GM19238 (cell line): ENCODE results near the gene CDKL4.
"Not testable (repeated sequence)": the region's sequence is repeated elsewhere in the genome, so short reads cannot be mapped to it uniquely, and the experiment has no call there.

Experiments used
- DNase-seq: peaks from one replicate; pipeline ENCODE4 v3.0.0; 2011; ENCODE audit warnings: low spot score; ENCODE audit not compliant: insufficient read length

The CDKL4 gene

GRCh38 chr2:39232141-39232540 lies 11.6 kb downstream of the CDKL4 start:
- DNase-seq: no peak

- DNase-seq: no peak
These were observed 15.2 kb downstream of the CDKL4 start for GRCh38 chr2:39228413-39229209.

GRCh38 chr2:39227628-39228412 lies 15.9 kb downstream of the CDKL4 start:
- peak; percentile 48 for DNase-seq

- no peak for DNase-seq
These were observed 18.2 kb downstream of the CDKL4 start for GRCh38 chr2:39225567-39225966.

- DNase-seq: no peak
These were observed 19.9 kb downstream of the CDKL4 start for GRCh38 chr2:39223909-39224308.

- no peak for DNase-seq
These were observed 22.3 kb downstream of the CDKL4 start for GRCh38 chr2:39221459-39221858.

GRCh38 chr2:39220136-39220535 lies 23.6 kb downstream of the CDKL4 start:
- DNase-seq: no peak

- no peak for DNase-seq
These were observed 25.4 kb downstream of the CDKL4 start for GRCh38 chr2:39218391-39218790.

- no peak for DNase-seq
These were observed 26.6 kb downstream of the CDKL4 start for GRCh38 chr2:39217192-39217550.

- no peak for DNase-seq
These were observed 27.2 kb downstream of the CDKL4 start for GRCh38 chr2:39216346-39217191.

- DNase-seq: no peak
These were observed 28.2 kb downstream of the CDKL4 start for GRCh38 chr2:39215545-39215944.

GRCh38 chr2:39213015-39213414 lies 30.8 kb downstream of the CDKL4 start:
- DNase-seq: no peak

GRCh38 chr2:39210846-39211245 lies 32.9 kb downstream of the CDKL4 start:
- DNase-seq: no peak

GRCh38 chr2:39203382-39203781 lies 40.4 kb downstream of the CDKL4 start:
- DNase-seq: no peak

GRCh38 chr2:39202639-39203369 lies 41.0 kb downstream of the CDKL4 start:
- DNase-seq: no peak

- not testable (repeated sequence) for DNase-seq
These were observed 46.8 kb downstream of the CDKL4 start for GRCh38 chr2:39197003-39197402.

- DNase-seq: no peak
These were observed 49.1 kb downstream of the CDKL4 start for GRCh38 chr2:39194686-39195085.

GRCh38 chr2:39188960-39189494 lies 54.7 kb downstream of the CDKL4 start:
- no peak for DNase-seq

- no peak for DNase-seq
These were observed 60.1 kb downstream of the CDKL4 start for GRCh38 chr2:39183673-39184072.

GRCh38 chr2:39181297-39181696 lies 62.5 kb downstream of the CDKL4 start:
- no peak for DNase-seq
